Measurements from ENCODE around the gene OLFM1. TPM values are rescaled to one million over a fixed set of nuclear protein-coding genes. Genes with fewer than 3 reads are reported as not detected.

OLFM1 gene
- total RNA-seq, 1 experiment from 2014 or later = 3.5 TPM

GRCh38 chr9:135065804-135066203 lies 21.7 kb upstream of the OLFM1 start:
- RAD21 ChIA-PET (ENCODE audit: low non-redundant PET in 1 of 2, low total read pairs in 2 of 2, uncharacterized antibody in 2 of 2, unreplicated experiment in 2 of 2) = no interaction called here

More at GRCh38 chr9:135065804-135066203, 21.7 kb upstream of the OLFM1 start:
- Histone ChIP-seq H3K36me3 (ENCODE audit: control insufficient read depth in 1 of 2, insufficient read depth in 2 of 2, low read length in 2 of 2) (no peaks in the 10 kb centered on the region), H3K4me3 (replicated peaks in 1 of 2; ENCODE audit: low read depth in 1 of 2, low read length in 2 of 2) (no peak overlapping the region), H4K20me1 (ENCODE audit: insufficient read depth) (no peaks in the 10 kb centered on the region), H2AFZ (ENCODE audit: low read depth, low read length, poor library complexity, severe bottlenecking) (no peak overlapping the region), H3K4me1 (ENCODE audit: control insufficient read depth in 1 of 2, insufficient read depth in 2 of 2, low read length in 2 of 2) (no peaks in the 10 kb centered on the region), H3K9me2 (ENCODE audit: insufficient read depth) (no peaks in the 10 kb centered on the region), H3K27me3 (ENCODE audit: insufficient read depth, low read length) (peaks cover 19% of the 10 kb centered on the region; the same call in 1 of the 2 replicates), H3K9me3 (ENCODE audit: control insufficient read depth in 1 of 2, insufficient read depth in 1 of 2, low read depth in 1 of 2, low read length in 2 of 2) (no peaks in the 10 kb centered on the region), H3K9ac (ENCODE audit: low read length) (no peak overlapping the region), H3K4me2 (ENCODE audit: low read length) (no peak overlapping the region), H3K79me2 (ENCODE audit: insufficient read depth, low read length) (no peaks in the 10 kb centered on the region), H3K27ac (ENCODE audit: low read depth, low read length) (no peak overlapping the region)
- intact Hi-C loops (cut with micrococcal nuclease) = no loop called here
- ATAC-seq (no peak), DNase-seq (ENCODE audit: low read depth, low spot score) (no peak)
- TF ChIP-seq EGR1 (IDR thresholded peaks at IDR 0.05; ENCODE audit: low read depth) = no peak
- TF ChIP-seq EZH2phosphoT487 (IDR thresholded peaks at IDR 0.05; ENCODE audit: borderline replicate concordance) = no peak
- TF ChIP-seq ELF1 (IDR thresholded peaks at IDR 0.05; ENCODE audit: borderline replicate concordance, low read depth) = no peak
- no peak for TF ChIP-seq TCF7L2 (IDR thresholded peaks at IDR 0.05; ENCODE audit: borderline replicate concordance, extremely low read depth, insufficient read depth, insufficient read length)
- no peak for TF ChIP-seq POLR2A (IDR thresholded peaks at IDR 0.05; ENCODE audit: borderline replicate concordance, extremely low read depth, insufficient read depth, insufficient read length)
- no peak for TF ChIP-seq CTCF (IDR thresholded peaks at IDR 0.05 in 2 of 3, conservative IDR thresholded peaks at IDR 0.05 in 1 of 3; ENCODE audit: borderline replicate concordance in 1 of 3, insufficient read depth in 1 of 3, low read depth in 2 of 3, low read length in 2 of 3)
- no peak for TF ChIP-seq REST (IDR thresholded peaks at IDR 0.05; ENCODE audit: low read depth)
- no peak for TF ChIP-seq MAX (IDR thresholded peaks at IDR 0.05)
- TF ChIP-seq ZNF274 (IDR thresholded peaks at IDR 0.05; ENCODE audit: low read depth, low read length) = no peak
- no peak for TF ChIP-seq SP1 (IDR thresholded peaks at IDR 0.05; ENCODE audit: low read depth)
- no peak for TF ChIP-seq RAD21 (IDR thresholded peaks at IDR 0.05; ENCODE audit: low read depth)
- no peak for TF ChIP-seq CBX3 (IDR thresholded peaks at IDR 0.05; ENCODE audit: low read depth)
- no peak for TF ChIP-seq SRF (IDR thresholded peaks at IDR 0.05; ENCODE audit: low read depth)
- no TSS peak for BruUV-seq (replicated peaks)
- POLR2A ChIA-PET = no interaction called here
- CTCF ChIA-PET = no interaction called here
